HG03460 (cell line): Measurements from ENCODE around the gene IPO8.
"Not testable (repeated sequence)": the region's sequence is repeated elsewhere in the genome, so short reads cannot be mapped to it uniquely, and the experiment has no call there.

Experiments
- ATAC-seq: cut with Tn5 transposase; IDR thresholded peaks from one replicate; pipeline ENCODE4 v1.9.1; 2021; ENCODE audit not compliant: unreplicated experiment

The IPO8 gene

DNA sequence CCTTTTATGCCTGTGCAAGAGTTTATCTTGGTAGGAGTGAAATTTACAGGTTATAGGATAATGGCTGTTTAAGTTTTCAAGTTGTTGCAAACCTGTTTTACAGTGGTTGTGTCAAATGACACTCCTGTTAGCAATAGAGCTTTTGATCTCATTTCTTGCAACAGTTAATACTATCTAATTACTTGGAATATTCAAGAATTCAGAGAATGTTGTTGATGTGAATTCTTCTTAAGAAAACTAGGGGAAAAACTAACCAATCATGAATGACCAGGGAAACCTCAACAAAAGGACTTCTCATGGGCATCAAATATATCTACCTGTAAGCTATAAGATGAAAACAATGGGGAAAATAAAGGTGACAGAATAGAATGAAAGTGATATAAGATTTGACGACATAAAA is 85.0 kb downstream of the IPO8 start:
- ATAC-seq = no peak

DNA sequence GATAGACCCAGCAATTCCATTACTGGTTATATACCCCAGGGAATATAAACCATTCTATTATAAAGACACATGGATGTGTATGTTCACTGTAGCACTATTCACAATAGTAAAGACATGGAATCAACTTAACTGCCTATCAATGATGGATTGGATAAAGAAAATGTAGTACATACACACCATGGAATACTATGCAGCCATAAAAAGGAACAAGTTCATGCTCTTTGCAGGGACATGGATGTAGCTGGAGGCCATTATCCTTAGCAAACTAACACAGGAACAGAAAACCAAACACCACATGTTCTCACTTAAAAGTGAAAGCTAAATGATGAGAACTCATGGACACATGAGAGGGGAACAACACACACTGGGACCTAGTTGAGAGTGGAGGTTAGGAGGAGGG is 85.8 kb downstream of the IPO8 start:
- not testable (repeated sequence) for ATAC-seq

DNA sequence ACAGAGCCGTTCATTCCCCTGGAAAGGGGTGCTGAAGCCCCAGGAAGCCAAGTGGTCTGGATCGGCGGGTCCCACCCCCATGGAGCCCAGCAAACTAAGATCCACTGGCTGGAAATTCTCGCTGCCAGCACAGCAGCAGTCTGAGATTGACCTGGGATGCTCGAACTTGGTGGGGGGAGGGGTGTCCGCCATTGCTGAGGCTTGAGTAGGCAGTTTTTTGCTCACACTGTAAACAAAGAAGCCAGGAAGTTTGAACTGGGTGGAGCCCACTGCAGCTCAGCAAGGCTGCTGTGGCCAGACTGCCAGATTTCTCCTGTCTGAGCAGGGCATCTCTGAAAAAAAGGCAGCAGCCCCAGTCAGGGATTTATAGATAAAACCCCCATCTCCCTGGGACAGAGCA is 91.4 kb downstream of the IPO8 start:
- not testable (repeated sequence) for ATAC-seq

GRCh38 chr12:30603129-30603528 is 92.5 kb downstream of the IPO8 start:
- ATAC-seq = no peak

DNA sequence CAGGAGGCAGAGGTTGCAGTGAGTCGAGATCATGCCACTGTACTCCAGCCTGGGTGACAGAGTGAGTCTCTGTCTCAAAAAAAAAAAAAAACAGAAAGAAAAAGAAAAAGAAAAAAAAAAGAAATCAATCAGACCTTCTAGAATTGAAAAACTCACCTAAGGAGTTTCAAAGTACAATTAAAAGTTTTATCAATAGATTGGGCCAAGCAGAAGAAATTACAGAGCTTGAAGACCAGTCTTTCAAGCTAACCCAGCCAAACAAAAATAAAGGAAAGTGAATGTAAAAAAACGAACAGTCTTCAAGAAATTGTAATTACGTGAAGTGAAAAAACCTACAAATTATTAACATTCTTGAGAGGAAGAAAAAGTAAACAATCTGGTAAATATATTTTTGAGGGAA is 93.0 kb downstream of the IPO8 start:
- ATAC-seq = no peak

- ATAC-seq = no peak
Measured at GRCh38 chr12:30599608-30600007, 96.1 kb downstream of the IPO8 start.

DNA sequence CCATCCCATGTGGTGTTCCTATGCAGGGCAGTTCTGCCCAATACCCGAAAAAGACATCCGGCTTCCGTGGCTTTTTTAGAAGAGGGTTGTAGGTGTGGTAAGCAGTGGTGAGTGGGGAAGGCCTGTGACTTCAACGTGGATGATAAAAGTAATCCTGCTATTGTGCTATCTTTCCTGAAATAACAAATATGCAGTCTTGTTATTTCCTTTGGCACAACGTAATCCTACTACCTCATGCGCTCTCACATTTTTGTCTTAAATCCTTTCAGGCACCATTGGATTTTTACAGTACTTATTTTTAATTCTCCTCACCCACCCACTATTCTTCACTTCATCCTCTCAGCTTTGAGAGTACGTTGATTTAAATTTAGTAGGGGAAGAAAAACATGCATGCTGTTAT is 96.8 kb downstream of the IPO8 start:
- no peak for ATAC-seq

DNA sequence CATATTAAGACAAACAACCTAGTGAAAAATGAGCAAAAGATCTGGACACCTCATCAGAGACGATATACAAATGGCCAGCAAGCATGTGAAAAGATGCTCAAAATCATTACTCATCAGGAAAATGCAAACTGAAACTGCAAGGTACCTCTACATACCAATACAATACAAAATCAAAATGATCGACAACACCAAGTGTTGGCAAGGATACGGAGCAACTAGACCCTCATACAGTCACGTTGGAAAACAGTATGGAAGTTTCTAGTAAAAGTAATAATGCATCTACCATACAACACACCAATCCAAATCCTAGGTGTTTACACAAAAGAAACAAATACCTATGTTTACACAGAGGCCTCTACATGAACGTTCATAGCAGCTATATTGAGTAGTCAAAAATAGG is 99.9 kb downstream of the IPO8 start:
- ATAC-seq = no peak

GRCh38 chr12:30594509-30594908 is 101.2 kb downstream of the IPO8 start:
- no peak for ATAC-seq

- not testable (repeated sequence) for ATAC-seq
Measured at GRCh38 chr12:30588572-30588971, 107.1 kb downstream of the IPO8 start.

GRCh38 chr12:30587782-30588181 is 107.9 kb downstream of the IPO8 start:
- no peak for ATAC-seq

DNA sequence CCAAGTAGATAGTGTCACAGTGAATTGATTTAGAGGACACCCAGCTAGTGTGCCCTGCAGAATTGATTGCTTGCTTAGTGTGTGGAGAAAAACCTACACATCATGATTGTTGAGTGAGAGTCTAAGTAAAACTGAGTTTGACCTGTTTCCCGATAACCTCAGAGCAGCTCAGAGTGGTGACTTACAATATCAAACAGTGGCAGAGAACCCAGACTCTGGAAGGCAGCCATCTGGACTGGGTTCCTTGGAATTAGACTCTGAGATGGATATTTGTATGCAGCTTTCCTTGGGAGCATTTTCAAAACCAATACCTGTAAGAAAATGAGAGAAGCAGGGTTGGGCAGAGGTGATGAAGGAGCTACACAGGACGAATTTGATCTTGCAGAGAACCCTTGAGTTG is 109.8 kb downstream of the IPO8 start:
- no peak for ATAC-seq

DNA sequence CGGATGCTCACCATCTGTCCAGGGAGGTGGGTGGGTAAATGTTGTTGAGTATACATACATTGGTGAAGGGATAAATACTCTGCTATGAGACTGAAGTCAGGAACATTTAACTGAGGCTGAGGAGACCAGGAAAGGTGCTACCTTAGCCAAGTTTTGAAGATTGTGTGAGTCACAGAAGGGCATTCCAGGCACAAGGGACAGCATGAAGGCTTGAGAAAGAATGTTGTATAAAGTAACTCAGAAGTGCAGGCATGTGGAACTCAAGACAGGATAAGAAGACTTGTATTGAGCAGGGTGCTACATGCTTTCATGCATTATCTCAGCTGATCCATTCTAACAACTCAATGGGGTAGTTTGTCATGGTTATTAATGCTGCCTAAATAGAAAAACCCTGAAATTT is 112.7 kb downstream of the IPO8 start:
- ATAC-seq = no peak

- no peak for ATAC-seq
Measured at GRCh38 chr12:30580344-30580743, 115.3 kb downstream of the IPO8 start.
